Endothelial cell (in vitro differentiated cells): ENCODE data around the gene NELL1. TPM values are rescaled to one million over a fixed set of nuclear protein-coding genes. Genes with fewer than 3 reads are reported as not detected.
A peak's percentile ranks its signal among the peaks of the same experiment; 100 is the strongest.

Experiments used
- DNase-seq: peaks from one replicate; pipeline ENCODE4 v3.0.0; 2021; ENCODE audit warnings: low spot score
- H3K27ac Mint-ChIP-seq: one replicate; pipeline ENCODE4 v1.8.0; 2021; ENCODE audit warnings: mixed read lengths, inconsistent platforms; ENCODE audit not compliant: unreplicated experiment
- H3K27me3 Mint-ChIP-seq: one replicate; pipeline ENCODE4 v1.8.0; 2021; ENCODE audit warnings: mild to moderate bottlenecking, moderate library complexity, mixed read lengths, inconsistent platforms; ENCODE audit not compliant: unreplicated experiment
- H3K36me3 Mint-ChIP-seq: one replicate; pipeline ENCODE4 v1.8.0; 2021; ENCODE audit warnings: mild to moderate bottlenecking, low read depth, mixed read lengths, inconsistent platforms; ENCODE audit not compliant: unreplicated experiment
- H3K4me1 Mint-ChIP-seq: one replicate; pipeline ENCODE4 v1.8.0; 2021; ENCODE audit warnings: mild to moderate bottlenecking, mixed read lengths, inconsistent platforms; ENCODE audit not compliant: unreplicated experiment
- H3K4me3 Mint-ChIP-seq: one replicate; pipeline ENCODE4 v1.8.0; 2021; ENCODE audit warnings: mild to moderate bottlenecking, mixed read lengths, inconsistent platforms; ENCODE audit not compliant: unreplicated experiment
- H3K9me3 Mint-ChIP-seq: one replicate; pipeline ENCODE4 v1.8.0; 2021; ENCODE audit warnings: mixed read lengths, inconsistent platforms; ENCODE audit not compliant: unreplicated experiment
- total RNA-seq: library from RNA; stranded (reverse); fragmentation: NEBNext Ultra II Directional; extraction: Animal tissue kit (Norgen Biotek cat#: 25700); gene quantifications from one replicate; pipeline ENCODE4 v1.2.1, GENCODE V29; 2021; ENCODE audit not compliant: unreplicated experiment
- TF ChIP-seq, protein P1 (sequence below): fragments of 200-600 bp; sonication (generic); IDR thresholded peaks from one replicate; pipeline ENCODE4 v1.5.0; 2021; ENCODE audit warnings: antibody characterized with exemption; ENCODE audit not compliant: unreplicated experiment

NELL1 gene
- total RNA-seq, 1 donor from 2014 or later: 0.26 TPM

DNA sequence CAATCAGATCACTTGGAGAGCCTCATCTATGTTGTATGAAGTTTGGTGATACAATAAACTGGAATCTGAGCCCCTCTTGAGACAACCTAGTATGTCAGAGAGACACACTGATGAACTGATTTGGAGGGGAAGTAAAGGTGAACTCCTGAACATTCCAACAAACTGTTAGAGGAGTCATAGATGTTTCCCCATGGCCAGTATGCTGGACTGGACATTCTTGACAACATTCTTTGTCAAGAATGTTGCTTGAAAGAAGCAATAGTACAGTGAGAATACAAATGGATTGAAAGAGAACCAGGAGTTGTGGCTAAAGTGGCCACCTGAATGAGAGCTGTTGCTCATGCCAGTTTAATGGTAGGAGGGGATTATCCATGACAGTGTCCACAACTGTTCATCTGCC is 588.1 kb downstream of the NELL1 start:
- Mint-ChIP-seq H3K27ac (no peak overlapping the region), H3K4me3 (no peak overlapping the region), H3K27me3 (no peaks in the 10 kb centered on the region), H3K4me1 (peaks cover 9% of the 10 kb centered on the region), H3K36me3 (no peaks in the 10 kb centered on the region), H3K9me3 (no peaks in the 10 kb centered on the region)
- TF ChIP-seq, protein P1, sequence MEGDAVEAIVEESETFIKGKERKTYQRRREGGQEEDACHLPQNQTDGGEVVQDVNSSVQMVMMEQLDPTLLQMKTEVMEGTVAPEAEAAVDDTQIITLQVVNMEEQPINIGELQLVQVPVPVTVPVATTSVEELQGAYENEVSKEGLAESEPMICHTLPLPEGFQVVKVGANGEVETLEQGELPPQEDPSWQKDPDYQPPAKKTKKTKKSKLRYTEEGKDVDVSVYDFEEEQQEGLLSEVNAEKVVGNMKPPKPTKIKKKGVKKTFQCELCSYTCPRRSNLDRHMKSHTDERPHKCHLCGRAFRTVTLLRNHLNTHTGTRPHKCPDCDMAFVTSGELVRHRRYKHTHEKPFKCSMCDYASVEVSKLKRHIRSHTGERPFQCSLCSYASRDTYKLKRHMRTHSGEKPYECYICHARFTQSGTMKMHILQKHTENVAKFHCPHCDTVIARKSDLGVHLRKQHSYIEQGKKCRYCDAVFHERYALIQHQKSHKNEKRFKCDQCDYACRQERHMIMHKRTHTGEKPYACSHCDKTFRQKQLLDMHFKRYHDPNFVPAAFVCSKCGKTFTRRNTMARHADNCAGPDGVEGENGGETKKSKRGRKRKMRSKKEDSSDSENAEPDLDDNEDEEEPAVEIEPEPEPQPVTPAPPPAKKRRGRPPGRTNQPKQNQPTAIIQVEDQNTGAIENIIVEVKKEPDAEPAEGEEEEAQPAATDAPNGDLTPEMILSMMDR: no peak
- no peak for DNase-seq

- Mint-ChIP-seq H3K36me3 (no peaks in the 10 kb centered on the region), H3K4me3 (no peak overlapping the region), H3K4me1 (peaks cover 18% of the 10 kb centered on the region), H3K9me3 (no peaks in the 10 kb centered on the region), H3K27ac (no peak overlapping the region), H3K27me3 (no peaks in the 10 kb centered on the region)
- DNase-seq: no peak
- TF ChIP-seq, protein P1: no peak
Measured at GRCh38 chr11:21258414-21258813, 589.0 kb downstream of the NELL1 start.

DNA sequence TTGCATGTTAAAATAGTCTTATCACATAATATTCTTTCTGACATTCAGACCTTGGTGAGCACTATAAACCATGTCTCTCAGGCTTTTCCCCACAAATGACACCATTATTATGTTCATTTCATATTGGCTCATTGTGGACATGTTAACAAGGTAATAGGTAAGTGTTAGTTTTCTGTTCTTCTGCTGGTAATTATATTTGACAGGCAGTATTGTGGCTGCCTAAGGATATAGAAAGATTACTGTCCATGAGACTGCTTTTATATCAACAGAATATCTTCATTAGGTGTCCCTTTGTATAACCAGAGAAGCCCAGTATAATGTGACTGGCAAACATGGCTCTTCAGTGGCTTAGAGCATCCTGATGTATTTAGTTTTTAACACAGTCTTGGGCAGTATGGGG is 590.7 kb downstream of the NELL1 start:
- no peak overlapping the region for H3K4me3 Mint-ChIP-seq
- no peak for DNase-seq
- TF ChIP-seq, protein P1: no peak
- peaks cover 26% of the 10 kb centered on the region for H3K4me1 Mint-ChIP-seq
- no peaks in the 10 kb centered on the region for H3K36me3 Mint-ChIP-seq
- H3K27ac Mint-ChIP-seq: no peak overlapping the region
- H3K27me3 Mint-ChIP-seq: no peaks in the 10 kb centered on the region
- no peaks in the 10 kb centered on the region for H3K9me3 Mint-ChIP-seq

DNA sequence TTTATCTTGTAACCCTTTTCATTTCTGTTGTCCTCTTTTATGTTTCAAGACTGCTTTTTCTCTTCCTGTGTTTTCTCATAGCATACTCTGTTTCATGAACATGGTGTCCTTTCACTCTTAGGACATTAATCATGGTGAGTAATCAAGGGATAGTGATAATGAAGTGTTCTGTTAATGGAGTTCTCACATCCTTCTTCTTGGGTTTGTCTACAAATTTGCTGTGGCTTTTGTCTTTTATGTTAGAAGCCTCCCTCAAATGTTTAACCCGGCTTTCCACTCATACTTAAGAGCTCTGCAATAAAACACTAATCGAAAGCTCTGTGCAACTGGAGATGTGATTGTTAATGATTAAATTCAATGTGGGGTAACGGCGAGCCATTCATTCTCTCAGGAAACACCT is 593.6 kb downstream of the NELL1 start:
- H3K27ac Mint-ChIP-seq: peak overlapping the region; percentile 93
- TF ChIP-seq, protein P1: no peak
- peaks cover 29% of the 10 kb centered on the region for H3K4me1 Mint-ChIP-seq
- H3K9me3 Mint-ChIP-seq: no peaks in the 10 kb centered on the region
- no peak overlapping the region for H3K4me3 Mint-ChIP-seq
- DNase-seq: no peak
- H3K27me3 Mint-ChIP-seq: no peaks in the 10 kb centered on the region
- H3K36me3 Mint-ChIP-seq: no peaks in the 10 kb centered on the region

- TF ChIP-seq, protein P1: no peak
- Mint-ChIP-seq H3K4me1 (peaks cover 30% of the 10 kb centered on the region), H3K27me3 (no peaks in the 10 kb centered on the region), H3K36me3 (no peaks in the 10 kb centered on the region), H3K9me3 (no peaks in the 10 kb centered on the region), H3K27ac (peak overlapping the region; percentile 59), H3K4me3 (no peak overlapping the region)
- DNase-seq: no peak
Measured at GRCh38 chr11:21264125-21264524, 594.7 kb downstream of the NELL1 start.
